GM10266 (cell line): Measurements from ENCODE around the gene CCDC88A.
A peak's percentile ranks its signal among the peaks of the same experiment; 100 is the strongest.
"Not testable (repeated sequence)": the region's sequence is repeated elsewhere in the genome, so short reads cannot be mapped to it uniquely, and the experiment has no call there.

Experiments
- DNase-seq: peaks from one replicate; pipeline ENCODE4 v3.0.0; 2012; ENCODE audit errors: extremely low spot score
- TF ChIP-seq, protein P1 (sequence below): IDR thresholded peaks from 2 replicates; pipeline ENCODE4 v1.5.1; 2012; ENCODE audit warnings: mild to moderate bottlenecking, low read depth; ENCODE audit not compliant: control insufficient read depth, insufficient read depth; ENCODE audit errors: missing control alignments

Gene CCDC88A

DNA sequence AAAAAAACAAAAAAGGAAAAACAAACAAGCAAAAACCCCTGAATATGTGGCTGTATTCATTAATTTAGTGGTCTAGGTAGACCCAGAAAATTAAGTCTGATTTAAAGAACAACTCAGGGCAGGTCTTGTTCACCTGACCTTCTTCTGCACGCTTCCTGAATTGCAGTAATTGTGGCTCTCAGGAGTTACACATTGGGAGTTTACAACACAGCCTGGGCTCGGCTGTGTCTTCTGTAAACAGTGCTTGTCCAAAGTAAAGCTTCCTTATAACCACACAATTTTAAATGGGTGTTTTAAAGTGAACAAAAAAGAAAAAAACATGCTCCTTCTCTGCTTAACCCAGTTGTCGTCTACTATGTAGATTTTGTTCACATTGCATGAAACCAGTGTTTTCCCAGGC, 142.3 kb downstream of the CCDC88A start:
- DNase-seq: no peak

DNA sequence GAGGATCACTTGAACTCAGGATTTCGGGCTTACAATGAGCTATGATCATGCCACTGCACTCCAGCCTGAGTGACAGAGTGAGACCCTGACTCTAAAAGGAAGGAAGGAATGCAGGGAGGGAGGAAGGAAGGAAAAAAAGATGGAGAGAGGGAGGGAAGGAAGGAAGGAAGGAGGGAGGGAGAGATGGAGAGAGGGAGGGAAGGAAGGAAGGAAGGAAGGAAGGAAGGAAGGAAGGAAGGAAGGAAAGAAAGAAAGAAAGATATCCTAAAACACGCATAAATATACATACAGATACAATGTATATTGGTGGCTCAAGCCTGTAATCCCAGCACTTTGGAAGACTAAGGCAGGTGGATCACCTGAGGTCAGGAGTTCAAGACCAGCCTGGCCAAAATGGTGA, 145.3 kb downstream of the CCDC88A start:
- not testable (repeated sequence) for DNase-seq

More for the DNA sequence above, 142.3 kb downstream of the CCDC88A start:
- TF ChIP-seq, protein P1, sequence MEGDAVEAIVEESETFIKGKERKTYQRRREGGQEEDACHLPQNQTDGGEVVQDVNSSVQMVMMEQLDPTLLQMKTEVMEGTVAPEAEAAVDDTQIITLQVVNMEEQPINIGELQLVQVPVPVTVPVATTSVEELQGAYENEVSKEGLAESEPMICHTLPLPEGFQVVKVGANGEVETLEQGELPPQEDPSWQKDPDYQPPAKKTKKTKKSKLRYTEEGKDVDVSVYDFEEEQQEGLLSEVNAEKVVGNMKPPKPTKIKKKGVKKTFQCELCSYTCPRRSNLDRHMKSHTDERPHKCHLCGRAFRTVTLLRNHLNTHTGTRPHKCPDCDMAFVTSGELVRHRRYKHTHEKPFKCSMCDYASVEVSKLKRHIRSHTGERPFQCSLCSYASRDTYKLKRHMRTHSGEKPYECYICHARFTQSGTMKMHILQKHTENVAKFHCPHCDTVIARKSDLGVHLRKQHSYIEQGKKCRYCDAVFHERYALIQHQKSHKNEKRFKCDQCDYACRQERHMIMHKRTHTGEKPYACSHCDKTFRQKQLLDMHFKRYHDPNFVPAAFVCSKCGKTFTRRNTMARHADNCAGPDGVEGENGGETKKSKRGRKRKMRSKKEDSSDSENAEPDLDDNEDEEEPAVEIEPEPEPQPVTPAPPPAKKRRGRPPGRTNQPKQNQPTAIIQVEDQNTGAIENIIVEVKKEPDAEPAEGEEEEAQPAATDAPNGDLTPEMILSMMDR: no peak

DNA sequence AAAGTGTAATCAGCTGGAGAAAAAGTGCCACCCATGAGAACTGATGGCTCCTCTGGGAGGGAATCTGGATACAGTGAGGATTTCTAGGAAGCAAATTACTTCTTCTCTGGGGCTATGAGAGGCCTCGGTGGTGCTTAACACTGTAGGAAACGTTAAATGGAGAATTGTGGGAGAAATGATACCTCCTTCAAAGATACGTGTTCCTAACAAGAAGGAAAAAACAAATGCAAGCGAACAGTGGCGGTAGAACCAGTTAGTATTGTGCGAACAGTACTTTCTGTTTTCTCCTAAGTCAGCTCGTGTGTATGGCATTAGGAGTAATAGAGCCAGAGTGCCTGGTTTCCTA, 150.0 kb downstream of the CCDC88A start:
- TF ChIP-seq, protein P1: no peak
- no peak for DNase-seq

DNA sequence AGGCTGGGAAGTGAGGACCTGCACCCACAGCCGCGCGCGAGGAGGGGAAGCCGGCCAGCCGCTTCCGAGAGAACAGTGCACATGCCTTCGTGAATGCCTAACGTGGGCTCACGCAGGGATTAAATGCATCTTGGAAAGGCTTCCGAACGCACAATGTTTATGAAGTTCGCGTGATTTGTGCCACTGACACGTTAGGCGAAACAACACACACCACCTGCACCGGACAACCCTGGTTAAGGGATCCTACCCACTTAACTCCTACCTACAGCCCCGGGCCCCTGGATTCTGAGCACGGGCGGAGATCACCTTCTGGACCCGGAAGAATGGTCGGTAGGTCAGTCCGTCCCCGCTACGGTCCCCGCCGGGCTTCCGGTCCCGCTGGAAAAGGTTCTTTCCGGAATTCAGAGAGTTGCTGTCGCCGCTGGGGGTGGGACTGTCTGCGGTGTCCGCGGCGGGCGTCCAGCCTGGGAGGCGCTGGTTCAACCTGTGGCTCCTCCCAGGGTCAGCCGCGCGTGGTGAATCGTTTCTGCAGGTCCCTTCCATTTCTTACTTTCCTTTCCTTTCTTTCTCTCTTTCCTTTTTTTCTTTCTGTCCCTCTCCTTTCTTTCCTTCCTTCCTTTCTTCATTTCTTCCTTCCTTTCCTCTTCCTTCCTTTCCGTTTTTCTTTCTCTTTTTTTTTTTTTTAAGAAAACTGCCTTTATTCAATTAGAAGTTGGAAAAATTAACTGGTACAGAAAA, 150.6 kb downstream of the CCDC88A start, which contains the start of gene MTIF2:
Gene MTIF2 (minus strand): TSS at position 325 of the 738 bp plus-strand sequence. CDS start 5,373 bp downstream, outside the sequence.
- DNase-seq: peak; percentile 86

DNA sequence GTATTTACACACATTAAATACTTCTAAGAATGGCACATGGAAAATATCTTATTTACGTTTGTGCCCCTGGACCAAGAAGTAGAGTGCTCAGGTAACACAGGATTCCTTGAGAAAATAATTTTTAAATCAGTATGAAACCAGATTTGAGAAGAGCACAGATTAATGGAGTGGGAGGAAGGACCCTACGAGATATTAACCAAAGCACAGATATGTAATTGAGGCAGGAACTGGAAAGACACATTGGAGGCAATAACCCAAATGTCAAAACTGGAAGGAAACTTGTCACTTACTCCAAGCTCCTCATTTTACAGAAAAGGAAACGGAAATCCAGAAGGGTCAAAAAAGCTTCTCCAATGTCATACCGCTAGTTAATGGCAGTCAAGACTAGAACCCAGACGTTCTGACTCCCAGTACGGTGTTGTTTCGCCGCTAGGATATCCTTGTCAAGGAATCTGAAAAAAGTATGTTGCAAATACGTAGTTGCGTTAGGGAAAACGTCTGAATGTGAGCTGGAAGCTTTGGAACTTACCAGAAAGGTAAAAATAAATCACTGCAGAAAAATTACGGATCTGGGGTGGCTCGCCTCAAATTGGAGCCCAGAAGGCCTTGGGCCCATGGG, 151.3 kb downstream of the CCDC88A start:
- TF ChIP-seq, protein P1: no peak
- no peak for DNase-seq

More for the DNA sequence above, 150.6 kb downstream of the CCDC88A start, which contains the start of gene MTIF2:
- TF ChIP-seq, protein P1: peak; percentile 14

DNA sequence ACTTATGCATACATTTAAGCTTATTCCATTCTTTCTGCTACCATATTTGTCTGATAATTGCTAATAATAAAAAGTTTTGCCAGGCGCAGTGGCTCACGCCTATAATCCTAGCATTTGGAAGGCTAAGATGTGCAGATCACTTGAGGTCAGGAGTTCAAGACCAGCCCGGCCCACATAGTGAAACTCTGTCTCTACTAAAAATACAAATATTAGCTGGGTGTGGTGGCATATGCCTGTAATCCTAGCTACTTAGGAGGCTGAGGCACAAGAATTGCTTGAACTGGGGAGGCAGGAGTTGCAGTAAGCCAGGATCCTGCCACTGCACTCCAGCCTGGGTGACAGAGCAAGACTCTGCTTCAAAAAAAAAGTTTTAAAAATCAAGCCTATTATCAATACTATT, 160.1 kb downstream of the CCDC88A start:
- DNase-seq: not testable (repeated sequence)

DNA sequence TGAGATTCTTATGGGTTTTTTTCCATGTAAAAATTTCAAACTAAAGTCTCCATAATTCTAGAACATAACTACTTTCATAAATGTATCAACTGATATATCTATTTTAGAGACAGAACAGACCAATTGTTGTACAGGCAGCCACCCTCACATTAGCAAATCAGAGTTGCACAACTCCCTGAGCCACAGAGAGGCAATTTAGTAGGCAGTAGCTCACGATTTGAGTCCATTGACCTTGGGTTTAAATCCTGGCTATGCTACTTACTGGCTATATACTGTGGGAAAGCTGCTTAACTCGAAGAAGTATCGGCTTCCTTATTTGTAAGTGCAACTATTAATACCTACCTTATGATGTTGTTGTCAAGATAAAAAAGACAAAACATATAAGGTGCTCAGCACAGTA, 166.8 kb downstream of the CCDC88A start:
- no peak for DNase-seq
- TF ChIP-seq, protein P1: no peak

DNA sequence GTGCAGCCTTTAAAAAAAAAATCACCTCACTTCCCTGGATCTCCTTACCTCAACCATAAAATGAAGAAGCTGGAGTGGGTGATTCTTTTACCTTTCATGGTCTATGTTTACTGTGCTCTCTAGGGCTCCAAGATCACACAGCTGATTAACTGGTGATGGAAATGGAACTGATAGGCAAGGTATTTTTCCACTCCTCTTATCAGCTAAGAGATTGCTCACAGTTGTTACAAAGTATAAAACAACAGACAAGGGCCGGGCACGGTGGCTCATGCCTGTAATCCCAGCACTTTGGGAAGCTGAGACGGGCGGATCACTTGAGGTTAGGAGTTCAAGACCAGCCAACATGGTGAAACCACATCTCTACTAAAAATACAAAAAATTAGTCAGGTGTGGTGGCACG, 172.6 kb downstream of the CCDC88A start:
- TF ChIP-seq, protein P1: no peak

More for the DNA sequence above, 172.6 kb downstream of the CCDC88A start:
- DNase-seq: no peak
